Mesendoderm (in vitro differentiated cells): ENCODE data around the gene BROX.

Experiments used
- DNase-seq: peaks from one replicate; pipeline ENCODE4 v3.0.0; 2013
- H2AK5ac ChIP-seq: 2 replicates; pipeline ENCODE4 v1.6.1; 2013; ENCODE audit warnings: low read length, inconsistent platforms
- H2BK120ac ChIP-seq: 2 replicates; pipeline ENCODE4 v1.6.1; 2013; ENCODE audit warnings: low read depth, mild to moderate bottlenecking, low read length, moderate library complexity, mixed read lengths
- H2BK15ac ChIP-seq: replicated peaks from 2 replicates; pipeline ENCODE4 v1.6.1; 2013; ENCODE audit warnings: low read depth, mild to moderate bottlenecking, moderate library complexity
- H2BK5ac ChIP-seq: 2 replicates; pipeline ENCODE4 v1.6.1; 2013; ENCODE audit warnings: low read length, inconsistent platforms
- H3K18ac ChIP-seq: 2 replicates; pipeline ENCODE4 v1.6.1; 2013; ENCODE audit warnings: mild to moderate bottlenecking, low read length, mixed read lengths
- H3K23ac ChIP-seq: one replicate; pipeline ENCODE4 v1.6.1; 2013; ENCODE audit warnings: low read length
- H3K27ac ChIP-seq: 2 replicates; pipeline ENCODE4 v1.5.1; 2013; ENCODE audit warnings: low read depth, mild to moderate bottlenecking, inconsistent platforms, low read length, moderate library complexity
- H3K27me3 ChIP-seq: 2 replicates; pipeline ENCODE4 v1.6.1; 2013; ENCODE audit warnings: low read length, control low read depth, mild to moderate bottlenecking, inconsistent platforms; ENCODE audit not compliant: insufficient read depth, poor library complexity
- H3K36me3 ChIP-seq: 2 replicates; pipeline ENCODE4 v1.6.1; 2013; ENCODE audit warnings: low read length, inconsistent platforms; ENCODE audit not compliant: control insufficient read depth, insufficient read depth
- H3K4ac ChIP-seq: one replicate; pipeline ENCODE4 v1.6.1; 2013; ENCODE audit warnings: low read depth, mild to moderate bottlenecking, low read length, moderate library complexity
- H3K4me1 ChIP-seq: 2 replicates; pipeline ENCODE4 v1.6.1; 2013; ENCODE audit warnings: low read depth, low read length, inconsistent platforms; ENCODE audit not compliant: control insufficient read depth
- H3K4me2 ChIP-seq: 2 replicates; pipeline ENCODE4 v1.6.1; 2013; ENCODE audit warnings: low read length
- H3K4me3 ChIP-seq: 2 replicates; pipeline ENCODE4 v1.5.1; 2013; ENCODE audit warnings: mild to moderate bottlenecking, low read length
- H3K56ac ChIP-seq: one replicate; pipeline ENCODE4 v1.6.1; 2013; ENCODE audit warnings: low read length
- H3K79me1 ChIP-seq: 2 replicates; pipeline ENCODE4 v1.6.1; 2013; ENCODE audit warnings: low read length, inconsistent platforms
- H3K79me2 ChIP-seq: 2 replicates; pipeline ENCODE4 v1.6.1; 2013; ENCODE audit warnings: mild to moderate bottlenecking, low read length; ENCODE audit not compliant: control insufficient read depth, insufficient read depth
- H3K9ac ChIP-seq: 2 replicates; pipeline ENCODE4 v1.6.1; 2013; ENCODE audit warnings: low read length, inconsistent platforms
- H4K5ac ChIP-seq: one replicate; pipeline ENCODE4 v1.6.1; 2013; ENCODE audit warnings: low read length
- H4K8ac ChIP-seq: one replicate; pipeline ENCODE4 v1.6.1; 2013; ENCODE audit warnings: low read depth, mild to moderate bottlenecking, control low read depth, low read length, moderate library complexity
- WGBS: extraction: QIAGEN DNeasy Blood & Tissue Kit; methylation state at CpG from one replicate; pipeline ENCODE4 v1.1.7; 2013; ENCODE audit warnings: low lambda C conversion rate, missing lambda C conversion rate; ENCODE audit not compliant: insufficient coverage; ENCODE audit errors: extremely low coverage; 5-methylcytosine and 5-hydroxymethylcytosine counted together

Gene BROX

DNA sequence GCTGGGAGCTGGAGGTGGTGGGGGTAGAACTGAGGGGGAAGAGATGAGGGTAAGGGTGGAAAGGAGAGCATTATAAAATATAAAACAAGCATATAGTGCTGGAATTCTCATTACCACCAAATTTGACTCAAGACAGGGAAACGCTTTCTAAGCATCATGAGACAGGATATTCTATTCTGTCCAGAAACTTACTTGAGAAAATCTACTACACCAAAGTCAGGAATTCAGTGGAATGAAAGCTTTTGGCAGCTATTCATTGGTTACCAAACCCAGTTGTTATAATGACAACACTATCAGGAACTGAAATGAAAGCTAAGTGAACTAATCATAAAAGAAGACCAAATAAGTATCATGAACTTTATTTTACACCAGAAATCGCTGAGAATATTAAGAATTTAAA, 14.5 kb upstream of the BROX start:
- Histone ChIP-seq H3K27me3 (no peaks in the 10 kb centered on the region), H3K4ac (no peak overlapping the region), H3K4me3 (no peak overlapping the region), H4K5ac (no peak overlapping the region), H4K8ac (no peak overlapping the region), H3K79me1 (no peaks in the 10 kb centered on the region), H3K23ac (no peak overlapping the region), H3K4me2 (no peak overlapping the region), H3K9ac (no peak overlapping the region), H2BK15ac (no peak overlapping the region), H3K79me2 (no peaks in the 10 kb centered on the region), H2BK5ac (no peak overlapping the region), H2BK120ac (no peak overlapping the region), H3K56ac (no peak overlapping the region), H2AK5ac (no peak overlapping the region), H3K27ac (no peak overlapping the region), H3K18ac (no peak overlapping the region), H3K36me3 (no peaks in the 10 kb centered on the region), H3K4me1 (no peaks in the 10 kb centered on the region)
- WGBS: no CpG with 5 or more reads among the region's 2 CpGs
- no peak for DNase-seq

DNA sequence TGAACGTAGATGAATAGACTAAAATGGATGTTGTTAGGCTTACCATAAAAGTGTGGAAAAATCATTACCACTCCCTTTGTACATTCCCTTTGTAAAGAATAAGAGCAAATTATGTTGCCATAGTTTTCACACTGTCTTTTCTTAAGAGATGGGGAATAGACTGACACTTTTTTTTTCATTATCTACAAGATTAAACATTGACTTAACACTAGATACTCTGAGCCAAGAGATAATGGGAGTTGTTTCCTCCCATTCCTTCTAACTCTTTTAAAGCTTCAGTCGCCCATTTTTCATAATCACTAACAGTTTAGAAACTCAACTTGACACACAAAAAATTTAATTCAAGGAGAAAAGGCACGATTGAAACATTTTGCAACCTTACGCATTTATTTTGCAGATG, 10.2 kb upstream of the BROX start:
- DNase-seq: peak; percentile 18
- no peaks in the 10 kb centered on the region for H3K36me3 ChIP-seq
- no peak overlapping the region for H2AK5ac ChIP-seq
- no peak overlapping the region for H3K4me3 ChIP-seq
- H2BK15ac ChIP-seq: no peak overlapping the region
- H4K8ac ChIP-seq: no peak overlapping the region
- H3K4me2 ChIP-seq: no peak overlapping the region
- H3K4me1 ChIP-seq: no peaks in the 10 kb centered on the region
- no peak overlapping the region for H3K9ac ChIP-seq
- no peak overlapping the region for H3K4ac ChIP-seq
- WGBS: no CpG with 5 or more reads among the region's 4 CpGs
- no peak overlapping the region for H4K5ac ChIP-seq
- H3K23ac ChIP-seq: no peak overlapping the region
- H3K18ac ChIP-seq: no peak overlapping the region
- H3K27ac ChIP-seq: no peak overlapping the region
- H3K79me2 ChIP-seq: peaks cover 16% of the 10 kb centered on the region
- H2BK120ac ChIP-seq: no peak overlapping the region
- no peaks in the 10 kb centered on the region for H3K79me1 ChIP-seq
- H3K56ac ChIP-seq: no peak overlapping the region
- H3K27me3 ChIP-seq: no peaks in the 10 kb centered on the region
- no peak overlapping the region for H2BK5ac ChIP-seq

DNA sequence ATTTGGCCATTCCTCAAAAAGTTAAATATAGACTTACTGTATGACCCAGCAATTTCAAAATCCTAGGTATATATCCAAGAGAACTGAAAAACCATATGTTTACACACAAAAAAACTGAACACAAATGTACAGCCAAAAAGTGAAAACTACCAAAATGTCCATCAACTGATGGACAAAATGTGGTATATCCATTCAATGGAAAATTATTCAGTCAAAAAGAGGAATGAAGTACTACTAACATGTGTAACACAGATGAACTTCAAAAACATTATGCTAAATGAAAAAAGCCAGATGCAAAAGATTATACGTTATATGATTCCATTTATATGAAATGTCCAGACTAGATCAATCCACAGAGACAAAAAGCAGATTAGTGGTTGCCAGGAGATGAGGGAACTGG, 8.1 kb upstream of the BROX start:
- no peak overlapping the region for H4K5ac ChIP-seq
- H3K9ac ChIP-seq: no peak overlapping the region
- no peak overlapping the region for H2BK120ac ChIP-seq
- H3K56ac ChIP-seq: no peak overlapping the region
- no peaks in the 10 kb centered on the region for H3K36me3 ChIP-seq
- no peaks in the 10 kb centered on the region for H3K27me3 ChIP-seq
- H2AK5ac ChIP-seq: no peak overlapping the region
- H2BK15ac ChIP-seq: no peak overlapping the region
- H3K79me2 ChIP-seq: peaks cover 29% of the 10 kb centered on the region
- H3K4me2 ChIP-seq: no peak overlapping the region
- WGBS: no CpG with 5 or more reads among the region's 1 CpG
- H3K4me1 ChIP-seq: no peaks in the 10 kb centered on the region
- no peak overlapping the region for H3K4me3 ChIP-seq
- no peak overlapping the region for H3K27ac ChIP-seq
- no peak for DNase-seq
- no peak overlapping the region for H3K4ac ChIP-seq
- H3K79me1 ChIP-seq: no peaks in the 10 kb centered on the region
- H3K23ac ChIP-seq: no peak overlapping the region
- H2BK5ac ChIP-seq: no peak overlapping the region
- no peak overlapping the region for H3K18ac ChIP-seq
- no peak overlapping the region for H4K8ac ChIP-seq

DNA sequence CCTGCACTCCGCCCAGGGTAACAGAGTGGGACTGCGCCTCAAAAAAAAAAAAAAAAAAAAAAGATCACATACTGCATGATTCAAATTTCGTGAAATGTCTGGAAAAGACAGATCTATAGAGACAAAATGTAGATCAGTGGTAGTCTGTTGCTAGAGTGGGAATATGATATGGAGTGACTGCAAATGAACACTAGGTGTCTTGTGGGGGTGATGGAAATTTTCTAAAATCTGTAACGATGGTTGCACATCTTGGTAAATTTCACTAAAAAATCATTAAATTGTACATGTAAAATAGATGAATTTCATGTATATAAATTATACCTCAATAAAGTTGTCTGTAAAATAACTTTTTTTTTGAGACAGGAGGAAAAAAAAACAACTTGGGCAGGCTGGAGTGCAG, 5.5 kb upstream of the BROX start:
- H3K18ac ChIP-seq: no peak overlapping the region
- H4K8ac ChIP-seq: no peak overlapping the region
- no peak overlapping the region for H4K5ac ChIP-seq
- H3K27ac ChIP-seq: no peak overlapping the region
- no peak overlapping the region for H3K4me3 ChIP-seq
- H3K23ac ChIP-seq: no peak overlapping the region
- no peak overlapping the region for H2BK120ac ChIP-seq
- H3K4me1 ChIP-seq: peaks cover 1% of the 10 kb centered on the region
- no peak overlapping the region for H3K9ac ChIP-seq
- peaks cover 4% of the 10 kb centered on the region for H3K79me1 ChIP-seq
- H3K56ac ChIP-seq: no peak overlapping the region
- no peak overlapping the region for H2BK5ac ChIP-seq
- DNase-seq: no peak
- no peak overlapping the region for H3K4me2 ChIP-seq
- no CpG with 5 or more reads among the region's 4 CpGs for WGBS
- H3K36me3 ChIP-seq: no peaks in the 10 kb centered on the region
- H3K79me2 ChIP-seq: peaks cover 51% of the 10 kb centered on the region
- no peak overlapping the region for H3K4ac ChIP-seq
- no peak overlapping the region for H2AK5ac ChIP-seq
- H3K27me3 ChIP-seq: no peaks in the 10 kb centered on the region
- no peak overlapping the region for H2BK15ac ChIP-seq

DNA sequence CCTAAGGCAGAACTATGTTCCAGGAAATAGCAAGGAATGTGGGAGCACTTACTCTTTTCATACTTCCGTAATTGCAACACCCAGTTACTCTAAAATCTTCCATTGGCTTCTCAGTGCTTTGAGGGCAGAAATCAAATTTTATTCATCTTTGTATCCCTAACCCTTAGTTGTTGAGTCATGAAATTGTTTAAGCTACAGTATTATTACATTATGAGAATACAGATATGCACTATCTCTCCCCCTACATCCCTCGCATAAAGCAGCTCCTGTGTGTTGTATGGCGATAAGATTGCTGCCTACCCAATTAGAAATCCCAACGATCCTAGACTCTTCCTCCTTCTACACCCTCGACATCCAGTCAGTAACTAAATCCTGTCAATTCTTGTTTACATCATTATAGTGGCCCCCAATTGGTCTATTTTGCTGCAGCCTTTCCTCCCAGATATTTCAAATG, 2.6 kb upstream of the BROX start:
- H3K4me2 ChIP-seq: no peak overlapping the region
- H4K5ac ChIP-seq: no peak overlapping the region
- H3K9ac ChIP-seq: no peak overlapping the region
- H2BK120ac ChIP-seq: no peak overlapping the region
- H3K27ac ChIP-seq: no peak overlapping the region
- DNase-seq: no peak
- no CpG with 5 or more reads among the region's 5 CpGs for WGBS
- H3K23ac ChIP-seq: no peak overlapping the region
- no peak overlapping the region for H2BK5ac ChIP-seq
- H3K4me3 ChIP-seq: no peak overlapping the region
- H3K4ac ChIP-seq: no peak overlapping the region
- H3K79me1 ChIP-seq: peaks cover 4% of the 10 kb centered on the region
- H3K4me1 ChIP-seq: peaks cover 1% of the 10 kb centered on the region
- no peak overlapping the region for H4K8ac ChIP-seq
- no peak overlapping the region for H3K56ac ChIP-seq
- H2BK15ac ChIP-seq: no peak overlapping the region
- no peak overlapping the region for H3K18ac ChIP-seq
- H2AK5ac ChIP-seq: no peak overlapping the region
- peaks cover 49% of the 10 kb centered on the region for H3K79me2 ChIP-seq
- no peaks in the 10 kb centered on the region for H3K36me3 ChIP-seq
- H3K27me3 ChIP-seq: no peaks in the 10 kb centered on the region
